ENCODE measurements around the gene KIF9. TPM values are rescaled to one million over a fixed set of nuclear protein-coding genes. Genes with fewer than 3 reads are reported as not detected.

Gene KIF9
- total and polyA plus RNA-seq, 2 of the 8 experiments (the other 6 are each of a cell fraction or from before 2014, with no cell fraction given): 5.0 to 8.0 TPM

DNA sequence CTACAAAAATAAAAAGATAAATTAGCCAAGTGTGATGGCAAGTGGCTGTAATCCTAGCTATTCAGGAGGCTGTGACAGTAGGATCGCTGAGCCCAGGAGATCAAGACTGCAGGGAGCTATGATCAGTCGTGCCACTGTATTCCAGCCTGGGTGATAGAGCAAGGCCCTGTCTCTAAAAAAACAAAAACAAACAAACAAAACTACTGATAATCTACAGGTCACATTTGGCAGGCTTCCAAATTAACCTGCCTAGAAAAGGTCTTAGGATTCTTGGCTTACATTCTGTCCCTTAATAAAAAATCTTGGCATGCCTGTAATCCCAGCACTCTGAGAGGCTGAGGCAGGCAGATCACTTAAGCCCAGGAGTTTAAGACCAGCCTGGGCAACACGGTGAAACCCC, 85.3 kb downstream of the KIF9 start:
- no peak overlapping the region; a peak in 1 of 7 replicates for H3K9ac ChIP-seq (replicated peaks in 1 of 4; ENCODE audit: extremely low read depth in 1 of 4, low read depth in 3 of 4, low read length in 3 of 4)
- no peak overlapping the region for H3K4me3 ChIP-seq (ENCODE audit: extremely low read depth in 1 of 4, insufficient read depth in 2 of 4, low read depth in 3 of 4, low read length in 4 of 4)
- H3K4me2 ChIP-seq (ENCODE audit: insufficient read depth in 1 of 2, low read depth in 2 of 2, low read length in 2 of 2): no peak overlapping the region
- H4K5ac ChIP-seq (ENCODE audit: insufficient read length, low read depth, low read length): no peak overlapping the region
- no peak overlapping the region for H3K14ac ChIP-seq (ENCODE audit: insufficient read length)
- 87% methylated on average over 3 of the region's 3 CpGs; no CpG with 5 or more reads in 1 of the 2 experiments for WGBS, 2 experiments (ENCODE audit: extremely low coverage in 1 of 2, insufficient coverage in 1 of 2, insufficient read length in 1 of 2, insufficient replicate concordance in 2 of 2, low coverage in 1 of 2, low lambda C conversion rate in 2 of 2, missing lambda C conversion rate in 1 of 2)
- H2BK20ac ChIP-seq (ENCODE audit: low read length): no peak overlapping the region
- H2AK5ac ChIP-seq (ENCODE audit: low read depth, low read length): no peak overlapping the region
- no peaks in the 10 kb centered on the region for H3K79me1 ChIP-seq (ENCODE audit: low read depth, low read length)
- no peak overlapping the region for H2BK5ac ChIP-seq (ENCODE audit: low read depth, low read length)
- no peak overlapping the region for H3K18ac ChIP-seq (ENCODE audit: extremely low read depth, low read length)
- H3K27me3 ChIP-seq (replicated peaks in 1 of 4; ENCODE audit: control insufficient read depth in 3 of 4, extremely low read depth in 1 of 4, insufficient read depth in 3 of 4, low read length in 3 of 4): no peaks in the 10 kb centered on the region
- H2AFZ ChIP-seq (ENCODE audit: low read length): no peak overlapping the region
- no peaks in the 10 kb centered on the region for H4K20me1 ChIP-seq (replicated peaks in 1 of 2; ENCODE audit: control insufficient read depth in 1 of 2, insufficient read depth in 2 of 2, low read length in 2 of 2)
- no peak overlapping the region for H3K23ac ChIP-seq (ENCODE audit: insufficient read length)
- FAIRE-seq (no peak), DNase-seq (ENCODE audit: low read depth in 1 of 2, low spot score in 2 of 2) (no peak)
- H2BK120ac ChIP-seq (replicated peaks; ENCODE audit: low read depth, low read length): no peak overlapping the region
- H3K4ac ChIP-seq (replicated peaks; ENCODE audit: insufficient read length, low read depth, low read length): no peak overlapping the region
- H3K4me1 ChIP-seq (replicated peaks in 1 of 4; ENCODE audit: control insufficient read depth in 3 of 4, insufficient read depth in 4 of 4, low read length in 3 of 4): no peaks in the 10 kb centered on the region
- no peak overlapping the region for H2BK15ac ChIP-seq (ENCODE audit: low read length)
- ChIA-PET POLR2A (ENCODE audit: partially characterized antibody) (interaction anchor here (1.6 to 2.0 kb wide), 2 partner anchors 16 to 33 kb away, joined by 5 to 8 read pairs; partner anchors contain the start of gene SETD2), CTCF (ENCODE audit: partially characterized antibody) (no interaction called here)
- no peaks in the 10 kb centered on the region for H3K36me3 ChIP-seq (ENCODE audit: control insufficient read depth in 2 of 4, insufficient read depth in 4 of 4, low read length in 3 of 4)
- no peak overlapping the region for H2BK12ac ChIP-seq (ENCODE audit: low read depth, low read length)
- no peak overlapping the region for H4K91ac ChIP-seq (replicated peaks; ENCODE audit: insufficient read length, low read length)
- no peak overlapping the region for H3K27ac ChIP-seq (ENCODE audit: low read depth, low read length)
- H3K79me2 ChIP-seq (ENCODE audit: control insufficient read depth in 1 of 2, insufficient read depth in 2 of 2, low read length in 2 of 2): no peaks in the 10 kb centered on the region
- no peaks in the 10 kb centered on the region for H3K9me3 ChIP-seq (ENCODE audit: insufficient read depth in 2 of 2, low read depth in 1 of 2, low read length in 1 of 2)
- H4K8ac ChIP-seq (ENCODE audit: extremely low read depth, insufficient read depth, low read length): no peak overlapping the region
- TF ChIP-seq PHF8 (conservative IDR thresholded peaks at IDR 0.05; ENCODE audit: low read depth, low read length): no peak
- TF ChIP-seq ZNF274 (IDR thresholded peaks at IDR 0.05; ENCODE audit: borderline replicate concordance, extremely low read depth, low read length): no peak
- TF ChIP-seq SIRT6 (IDR thresholded peaks at IDR 0.05; ENCODE audit: low read length): no peak
- TF ChIP-seq ASH2L (IDR thresholded peaks at IDR 0.05; ENCODE audit: low read length): no peak
- no peak for TF ChIP-seq HDAC2 (IDR thresholded peaks at IDR 0.05; ENCODE audit: borderline replicate concordance in 1 of 2, low read depth in 2 of 2, low read length in 2 of 2)
- TF ChIP-seq NANOG (IDR thresholded peaks at IDR 0.05; ENCODE audit: insufficient read depth, low read depth, low read length, poor library complexity, severe bottlenecking): no peak
- TF ChIP-seq NRF1 (IDR thresholded peaks at IDR 0.05; ENCODE audit: low read depth, low read length): no peak
- TF ChIP-seq MAFK (IDR thresholded peaks at IDR 0.05; ENCODE audit: low read depth, low read length): no peak
- TF ChIP-seq CREB1 (IDR thresholded peaks at IDR 0.05): no peak
- H3K56ac ChIP-seq (replicated peaks; ENCODE audit: insufficient read length, low read depth, low read length): no peak overlapping the region
- H3K23me2 ChIP-seq (ENCODE audit: low read depth, low read length): no peaks in the 10 kb centered on the region
